Left kidney (tissue), 2 donors: ENCODE measurements around the gene JAKMIP2. TPM values are rescaled to one million over a fixed set of nuclear protein-coding genes. Genes with fewer than 3 reads are reported as not detected.
"Not testable (repeated sequence)": the region's sequence is repeated elsewhere in the genome, so short reads cannot be mapped to it uniquely, and the experiment has no call there.

Experiments used
- DNase-seq: peaks from one replicate; pipeline ENCODE4 v3.0.0-alpha.2; 2013
- polyA plus RNA-seq: library from polyadenylated mRNA; unstranded; fragments of 120-200 nt; gene quantifications from one replicate; pipeline ENCODE4 v1.2.1, GENCODE V29; 2013; ENCODE audit not compliant: insufficient read length

JAKMIP2 gene
- polyA plus RNA-seq, 1 donor = 6.6 TPM

DNA sequence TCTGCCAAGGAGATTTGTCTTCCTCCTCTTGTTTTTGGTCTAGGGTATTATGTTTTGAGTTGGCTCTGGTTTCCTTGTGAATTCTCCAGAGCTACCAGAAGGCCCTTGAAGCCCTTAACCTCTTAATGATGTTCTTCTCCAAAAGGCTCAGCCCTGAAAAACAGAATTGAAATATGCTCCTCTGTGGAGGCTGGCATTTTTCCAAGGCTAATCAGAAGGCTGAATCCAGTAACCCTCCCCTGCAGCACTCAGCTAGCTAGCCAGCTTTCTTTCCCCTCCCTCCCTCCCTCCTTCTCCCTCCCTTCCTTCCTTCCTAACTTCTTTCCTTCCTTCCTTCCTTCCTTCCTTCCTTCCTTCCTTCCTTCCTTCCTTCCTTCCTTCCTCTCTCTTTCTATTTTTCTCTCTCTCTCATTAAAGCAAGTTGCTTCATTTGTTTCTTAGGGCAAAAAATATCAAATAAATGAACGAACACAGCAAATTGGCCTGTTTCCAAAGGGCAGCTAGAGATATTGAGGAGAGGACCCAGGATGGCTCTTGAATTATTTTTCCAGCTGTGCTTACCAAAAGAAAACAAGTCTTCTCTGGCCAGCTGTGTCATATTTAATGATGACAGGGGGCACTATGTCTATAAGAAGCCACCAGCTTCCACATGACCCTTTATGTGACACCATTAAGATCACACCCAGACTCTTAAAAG lies 38.7 kb downstream of the JAKMIP2 start:
- DNase-seq = peak; percentile 41

DNA sequence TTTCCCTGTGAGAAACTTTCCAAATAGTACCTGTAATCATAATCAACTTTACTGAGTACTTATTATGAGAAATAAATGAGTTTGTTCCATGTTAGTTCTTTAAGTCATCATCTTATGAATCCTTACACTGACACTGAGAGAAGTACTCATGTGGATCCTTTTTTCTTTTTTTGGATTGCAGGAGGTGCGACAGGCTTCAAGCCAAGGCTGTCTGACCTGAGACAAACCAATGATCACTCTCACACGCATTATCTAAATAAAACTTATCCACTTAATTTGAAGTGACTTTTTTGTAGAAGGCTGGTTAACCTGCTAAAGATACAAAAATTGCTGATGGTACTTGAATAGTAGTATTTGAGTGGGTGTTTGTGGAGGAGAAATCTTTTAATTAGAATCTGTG lies 39.5 kb downstream of the JAKMIP2 start:
- DNase-seq = no peak

DNA sequence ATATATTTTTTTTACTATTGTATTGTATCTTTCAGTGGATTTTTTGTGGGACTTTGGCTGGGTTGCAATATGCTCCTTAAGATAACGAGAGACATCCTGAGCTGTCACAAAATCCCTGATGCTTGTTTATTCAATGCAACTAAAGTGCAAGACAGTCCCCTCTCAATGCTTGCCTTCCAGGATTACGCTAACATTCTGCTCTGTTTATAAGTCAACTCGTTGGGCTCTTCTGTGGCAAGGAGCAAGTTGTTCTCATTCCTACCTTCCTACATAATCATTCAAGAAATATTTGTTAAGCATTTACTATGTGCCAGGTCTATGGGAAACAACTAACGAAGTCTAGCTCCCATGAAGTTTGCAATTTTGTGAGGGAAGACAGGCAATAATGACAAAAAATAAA lies 40.4 kb downstream of the JAKMIP2 start:
- no peak for DNase-seq

DNA sequence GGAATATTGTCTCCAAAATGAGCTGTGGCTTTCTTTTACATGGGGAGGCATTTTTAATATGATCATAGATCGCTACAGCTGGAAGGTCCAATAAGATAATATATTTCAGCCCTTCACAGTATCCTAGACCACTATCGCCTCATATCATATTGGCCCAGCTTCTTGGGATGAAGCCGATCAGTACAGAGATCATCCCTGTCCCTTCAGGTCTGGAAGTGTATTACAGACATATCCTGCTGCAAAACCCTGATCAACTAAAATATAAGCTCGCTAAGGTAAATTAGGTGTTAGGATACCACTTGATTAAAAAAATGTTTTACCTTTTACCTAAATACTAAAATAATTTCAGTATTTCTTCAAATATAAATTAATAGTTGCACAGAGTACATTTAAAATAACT lies 41.7 kb downstream of the JAKMIP2 start:
- DNase-seq = no peak

DNA sequence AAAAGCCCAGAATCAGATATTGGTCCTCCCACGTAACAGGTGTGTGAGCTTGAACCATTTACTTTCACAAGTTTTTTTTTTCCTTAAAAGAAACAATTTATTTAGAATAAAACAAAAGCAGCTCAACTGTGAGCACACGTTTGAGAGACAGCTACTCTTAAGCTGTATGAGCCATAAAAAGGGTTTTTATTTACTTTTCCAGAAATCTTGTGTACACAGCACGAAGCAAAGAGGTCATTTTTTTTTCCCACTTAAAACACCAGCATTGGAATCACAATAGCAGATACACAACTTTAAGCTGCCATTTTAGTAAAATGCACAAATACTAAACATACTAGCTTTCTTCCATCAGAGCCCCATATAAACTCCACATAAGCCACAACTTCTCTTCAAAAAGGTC lies 44.6 kb downstream of the JAKMIP2 start:
- no peak for DNase-seq

DNA sequence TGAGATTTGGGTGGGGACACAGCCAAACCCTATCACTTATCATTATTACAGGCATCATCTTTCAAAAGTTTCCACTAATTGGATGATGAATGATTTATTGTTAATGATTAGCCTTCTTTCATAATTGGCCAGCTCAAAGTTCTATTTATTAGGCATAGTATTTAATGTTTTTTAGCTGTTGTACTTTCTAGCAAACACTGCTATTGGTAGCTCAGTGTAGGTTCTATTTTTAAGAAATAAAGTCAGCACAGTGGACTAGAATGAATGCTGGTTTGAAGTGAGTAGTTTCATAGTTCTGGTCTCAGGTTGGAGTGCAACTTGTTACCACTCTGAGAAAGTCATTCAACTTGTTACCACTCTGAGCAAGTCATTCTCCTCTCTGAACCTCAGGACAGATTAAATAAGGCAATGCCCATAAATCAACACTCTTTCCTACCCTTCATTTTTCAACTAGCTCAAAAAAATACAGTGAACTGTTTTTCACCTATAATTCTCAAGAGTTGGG lies 46.9 kb downstream of the JAKMIP2 start:
- no peak for DNase-seq

DNA sequence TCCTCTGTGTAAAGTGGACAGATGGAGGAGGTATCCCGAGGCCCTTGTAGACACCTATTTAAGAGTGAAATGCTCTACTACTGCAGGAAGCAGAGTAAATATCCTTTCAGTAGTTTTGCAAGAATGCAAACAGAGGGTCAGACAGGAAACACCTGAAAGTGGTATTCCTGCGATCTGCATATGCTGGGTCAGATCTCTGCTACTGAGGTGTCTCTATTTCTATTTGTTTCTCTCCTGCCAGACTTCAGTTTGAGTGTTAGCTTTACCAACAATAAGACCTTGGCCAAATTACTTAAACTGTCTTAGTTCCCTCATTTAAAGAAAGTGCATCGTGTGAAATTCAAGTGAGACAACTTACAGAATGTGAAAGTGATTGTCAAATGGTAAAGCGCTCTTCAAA lies 47.6 kb downstream of the JAKMIP2 start:
- DNase-seq = no peak

DNA sequence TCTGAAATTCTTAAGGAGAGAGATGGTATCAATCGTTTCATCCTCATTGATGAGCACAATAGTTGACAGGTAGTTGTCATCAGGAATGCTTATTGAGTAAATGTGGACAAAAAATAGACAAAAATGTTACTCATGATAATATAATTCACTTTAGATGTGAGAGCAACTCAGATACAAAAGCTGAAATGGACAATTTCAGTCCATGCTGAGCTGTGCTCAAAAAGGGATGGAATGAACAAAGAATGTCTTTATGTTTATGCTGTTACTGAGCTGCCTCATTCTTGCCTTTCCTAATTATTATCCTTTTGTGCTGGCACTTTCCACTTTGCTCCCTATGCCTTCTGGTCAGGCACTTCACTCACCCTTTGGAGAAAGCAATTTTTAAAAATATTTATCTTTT lies 49.5 kb downstream of the JAKMIP2 start:
- DNase-seq = no peak

DNA sequence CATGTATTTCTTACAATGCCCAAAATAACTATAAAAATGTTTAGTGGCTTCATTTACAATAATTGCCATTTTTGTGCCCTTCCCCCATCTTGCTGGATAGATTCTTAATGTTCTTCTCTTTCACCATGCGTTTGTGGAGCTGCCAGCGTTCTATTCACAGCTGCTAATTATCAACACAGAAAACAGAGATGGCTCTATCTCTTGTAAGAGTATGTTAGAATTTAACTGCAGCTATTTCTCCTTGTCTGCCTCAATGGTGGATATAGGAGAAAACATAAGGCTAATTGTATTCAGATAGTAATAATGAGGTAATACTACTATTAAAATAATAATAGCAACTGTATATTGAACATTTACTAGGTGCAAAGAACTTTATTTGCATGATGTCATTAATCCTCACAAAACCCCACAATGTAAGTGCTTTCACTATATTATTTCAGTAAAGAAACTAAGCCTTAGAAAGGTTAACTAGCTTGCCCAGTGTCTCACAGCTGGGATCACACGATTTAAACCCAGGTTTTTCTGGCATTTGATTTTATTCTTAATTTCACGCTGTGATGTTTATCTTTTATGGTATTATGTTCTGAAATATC lies 50.1 kb downstream of the JAKMIP2 start:
- DNase-seq = no peak

DNA sequence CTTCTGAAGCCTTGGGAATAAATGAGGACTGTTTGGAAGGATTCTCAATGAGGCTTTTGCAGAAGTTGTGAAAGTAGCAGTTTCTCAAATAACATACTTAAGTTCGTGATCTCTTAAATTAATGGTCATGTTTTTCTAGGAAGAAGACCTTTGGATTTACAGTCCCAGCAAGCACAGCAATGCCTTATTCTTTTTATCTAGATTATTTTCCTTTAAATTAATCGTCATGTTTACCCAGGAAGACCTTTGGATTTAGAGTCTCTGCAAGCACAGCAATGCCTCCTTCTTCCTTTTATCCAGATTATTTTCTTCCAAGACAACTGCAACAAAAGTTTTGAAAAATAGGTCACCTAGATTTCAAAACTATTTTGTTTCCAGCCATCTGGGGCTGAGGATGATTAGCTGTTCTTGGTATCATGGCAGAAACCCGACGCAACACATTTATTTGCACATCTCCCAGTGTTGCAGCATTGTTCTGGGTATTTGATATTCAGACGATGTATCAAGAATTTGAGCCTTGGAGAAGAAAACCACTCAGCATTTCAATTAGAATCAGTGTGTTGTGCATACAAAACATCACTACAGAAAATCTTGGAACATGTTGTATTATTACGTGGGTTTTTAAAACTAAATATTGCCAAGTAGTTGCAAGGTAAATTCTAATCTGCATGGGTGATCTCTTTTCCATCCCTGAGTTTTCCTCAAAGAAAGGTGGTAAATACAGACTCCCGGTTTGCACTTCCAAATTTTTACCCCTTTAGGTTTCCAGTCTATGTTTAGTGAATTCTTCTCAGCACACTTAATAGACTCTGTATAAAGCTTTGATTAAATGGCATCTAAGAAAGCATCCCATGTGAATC lies 50.9 kb downstream of the JAKMIP2 start:
- no peak for DNase-seq

DNA sequence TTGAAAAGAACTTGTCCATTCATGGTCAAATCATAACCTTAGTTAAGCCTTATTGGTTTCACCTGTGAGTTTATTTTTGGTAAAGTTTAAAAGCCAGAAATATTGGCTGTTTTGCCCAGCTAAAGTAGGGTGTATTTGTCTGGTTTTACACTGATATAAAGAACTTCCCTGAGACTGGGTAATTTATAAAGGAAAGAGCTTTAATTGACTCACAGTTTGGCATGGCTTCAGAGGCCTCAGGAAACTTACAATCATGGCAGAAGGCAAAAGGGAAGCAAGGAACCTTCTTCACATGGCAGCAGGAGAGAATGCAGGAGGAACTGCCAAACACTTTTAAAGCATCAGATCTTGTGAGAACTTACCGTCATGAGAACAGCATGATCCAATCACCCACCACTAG lies 55.3 kb downstream of the JAKMIP2 start:
- no peak for DNase-seq

DNA sequence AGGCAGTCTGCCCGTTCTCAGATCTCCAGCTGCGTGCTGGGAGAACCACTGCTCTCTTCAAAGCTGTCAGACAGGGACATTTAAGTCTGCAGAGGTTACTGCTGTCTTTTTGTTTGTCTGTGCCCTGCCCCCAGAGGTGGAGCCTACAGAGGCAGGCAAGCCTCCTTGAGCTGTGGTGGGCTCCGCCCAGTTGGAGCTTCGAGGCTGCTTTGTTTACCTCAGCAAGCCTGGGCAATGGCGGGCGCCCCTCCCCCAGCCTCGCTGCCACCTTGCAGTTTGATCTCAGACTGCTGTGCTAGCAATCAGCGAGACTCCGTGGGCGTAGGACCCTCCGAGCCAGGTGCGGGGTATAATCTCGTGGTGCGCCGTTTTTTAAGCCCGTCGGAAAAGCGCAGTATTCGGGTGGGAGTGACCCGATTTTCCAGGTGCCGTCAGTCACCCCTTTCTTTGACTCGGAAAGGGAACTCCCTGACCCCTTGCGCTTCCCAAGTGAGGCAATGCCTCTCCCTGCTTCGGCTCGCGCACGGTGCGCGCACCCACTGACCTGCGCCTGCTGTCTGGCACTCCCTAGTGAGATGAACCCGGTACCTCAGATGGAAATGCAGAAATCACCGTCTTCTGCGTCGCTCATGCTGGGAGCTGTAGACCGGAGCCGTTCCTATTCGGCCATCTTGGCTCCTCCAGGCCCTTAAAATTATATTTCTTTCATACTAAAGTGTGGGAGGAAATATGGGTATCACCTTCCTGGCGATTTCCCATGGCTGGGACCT lies 61.2 kb downstream of the JAKMIP2 start:
- DNase-seq = not testable (repeated sequence)

DNA sequence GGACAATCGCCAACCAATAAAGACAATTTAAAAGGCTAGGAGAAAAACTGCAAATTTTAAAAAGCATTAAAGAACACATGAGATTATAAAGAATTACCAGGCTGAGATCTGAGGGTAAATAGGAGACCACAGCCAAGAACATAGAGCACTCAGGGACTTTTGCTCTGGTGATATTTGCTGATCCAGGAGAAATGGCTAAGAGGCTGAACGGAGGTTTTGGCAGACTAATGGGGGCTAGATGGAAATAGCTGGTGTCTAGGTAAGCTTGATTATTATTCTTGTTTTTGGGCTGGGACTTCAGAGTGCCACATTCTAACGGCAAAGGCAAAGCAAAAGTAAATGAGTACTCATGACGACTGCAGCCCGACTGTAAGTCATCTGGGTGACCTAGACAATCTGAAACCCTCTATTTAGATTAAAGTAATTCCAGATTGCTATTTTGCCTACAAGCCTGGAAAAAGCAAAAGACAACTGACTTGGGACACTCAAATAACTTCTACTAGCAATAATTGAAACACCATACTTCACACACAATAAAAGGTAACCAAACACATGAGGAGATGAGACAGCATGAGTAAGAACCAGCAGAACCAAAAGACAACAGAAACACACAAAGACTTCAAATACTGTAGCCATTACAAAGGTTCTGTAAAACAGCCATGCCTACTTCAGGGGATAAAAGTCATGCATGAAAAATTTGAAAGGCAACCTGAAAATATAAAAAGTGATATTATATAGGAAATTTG lies 68.8 kb downstream of the JAKMIP2 start:
- DNase-seq = no peak

DNA sequence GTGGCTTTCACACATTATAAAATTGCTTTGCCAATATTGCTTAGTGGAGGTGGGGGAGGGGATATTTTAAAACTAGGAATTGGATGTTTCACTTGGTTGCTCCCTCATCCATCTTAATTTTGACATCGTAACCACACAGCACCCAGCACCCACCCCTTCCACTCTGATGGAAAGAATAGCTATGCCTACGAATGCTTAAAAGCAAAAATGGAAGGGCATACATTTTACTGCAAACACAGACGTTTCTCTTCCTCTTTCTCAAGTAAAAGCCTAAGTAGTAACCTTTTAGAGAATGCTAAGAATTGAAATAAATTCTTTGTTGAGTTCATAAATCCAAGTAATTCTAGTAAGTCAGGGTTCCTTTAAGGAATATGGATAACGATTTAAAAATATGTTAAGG lies 69.9 kb downstream of the JAKMIP2 start:
- DNase-seq = no peak

DNA sequence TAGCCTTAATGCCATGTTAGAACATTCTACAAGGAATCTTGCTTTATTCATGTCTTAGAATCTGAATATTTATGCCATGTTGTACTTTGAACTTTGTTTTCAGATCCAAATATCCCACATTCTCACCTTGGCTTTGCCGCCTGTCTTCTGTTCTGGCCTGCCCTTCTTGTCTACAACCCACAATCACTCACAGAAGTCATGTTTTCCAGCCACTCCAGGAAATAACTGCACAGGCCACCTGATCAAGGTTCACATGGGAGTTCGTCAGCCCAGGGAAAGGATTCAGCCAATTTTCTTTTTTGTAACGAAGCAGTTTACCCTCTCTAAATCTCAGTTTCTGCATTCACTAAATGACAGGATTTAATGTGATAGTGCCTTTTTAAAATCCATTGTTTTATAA lies 70.5 kb downstream of the JAKMIP2 start:
- no peak for DNase-seq

DNA sequence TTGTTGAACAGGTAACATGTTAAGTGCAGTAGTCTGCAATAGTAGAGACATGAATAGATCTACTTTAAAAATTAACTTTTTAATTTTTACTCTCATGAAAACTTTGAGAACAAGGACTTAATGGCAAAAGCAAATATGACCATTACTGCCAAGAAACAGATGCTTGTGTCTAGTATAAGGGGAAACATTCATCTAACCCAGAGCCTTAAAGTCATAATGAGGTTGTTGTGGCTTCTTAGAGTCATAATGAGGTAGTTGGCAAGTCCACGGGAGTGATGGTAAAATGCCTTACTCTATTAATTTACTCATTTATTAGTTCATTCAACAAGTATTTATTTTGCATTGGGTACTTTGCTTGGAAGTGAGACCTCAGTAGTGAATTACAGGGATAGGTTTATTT lies 71.5 kb downstream of the JAKMIP2 start:
- no peak for DNase-seq

DNA sequence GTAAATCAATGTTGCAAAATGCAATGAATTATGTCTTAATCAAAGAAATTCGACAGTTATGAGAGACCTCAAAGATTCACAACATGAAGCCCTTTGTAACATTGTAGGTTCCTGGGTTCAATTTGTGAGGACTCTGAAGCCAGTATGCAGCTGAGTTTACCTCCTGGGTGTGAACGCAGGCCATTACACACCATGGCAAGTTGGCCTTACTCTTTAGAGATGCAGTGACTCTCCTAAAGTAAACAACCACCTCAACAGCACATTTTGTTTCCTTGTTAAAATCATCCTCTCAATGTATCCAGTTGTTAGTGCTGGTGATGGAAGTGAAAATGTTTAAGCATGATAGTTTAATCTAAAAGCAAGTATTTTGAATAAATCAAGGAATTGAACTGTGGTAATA lies 73.8 kb downstream of the JAKMIP2 start:
- DNase-seq = no peak

DNA sequence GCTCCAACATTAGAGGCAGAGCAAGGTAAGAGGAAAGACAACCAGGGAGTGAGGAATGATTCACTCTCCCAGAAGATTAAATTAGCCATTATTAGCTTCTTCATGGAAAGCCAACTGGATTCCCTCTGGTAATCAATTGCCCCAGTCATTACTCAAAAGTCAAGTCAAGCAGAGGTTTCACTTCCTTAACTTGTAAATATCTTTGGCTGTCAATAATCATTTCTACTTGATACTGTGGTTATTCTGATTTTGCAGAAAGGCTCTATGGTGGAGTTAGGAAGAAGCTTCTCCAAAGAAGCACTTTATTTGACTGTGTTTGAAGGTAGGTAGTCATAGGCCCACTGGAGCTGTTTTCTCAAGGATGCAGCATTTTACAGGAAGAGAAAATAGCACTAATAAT lies 78.0 kb downstream of the JAKMIP2 start:
- DNase-seq = no peak

DNA sequence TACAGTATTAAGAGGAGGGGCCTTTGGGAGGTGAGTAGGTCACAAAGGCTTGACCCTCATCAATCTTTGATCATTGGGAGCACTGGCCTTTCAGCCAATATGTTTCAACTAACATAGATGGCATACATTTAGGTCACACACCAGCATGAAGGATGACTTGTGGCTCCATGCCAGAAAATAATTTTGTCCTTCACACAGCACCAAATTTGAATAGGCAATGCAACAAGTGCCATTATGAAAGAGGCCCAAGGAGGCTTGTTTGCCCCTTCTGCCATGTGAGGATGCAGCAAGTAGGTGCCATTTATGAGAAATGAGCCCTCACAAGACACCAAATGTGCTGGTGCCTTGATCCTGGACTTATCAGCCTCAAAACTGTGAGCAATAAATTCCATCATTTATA lies 81.1 kb downstream of the JAKMIP2 start:
- DNase-seq = no peak

DNA sequence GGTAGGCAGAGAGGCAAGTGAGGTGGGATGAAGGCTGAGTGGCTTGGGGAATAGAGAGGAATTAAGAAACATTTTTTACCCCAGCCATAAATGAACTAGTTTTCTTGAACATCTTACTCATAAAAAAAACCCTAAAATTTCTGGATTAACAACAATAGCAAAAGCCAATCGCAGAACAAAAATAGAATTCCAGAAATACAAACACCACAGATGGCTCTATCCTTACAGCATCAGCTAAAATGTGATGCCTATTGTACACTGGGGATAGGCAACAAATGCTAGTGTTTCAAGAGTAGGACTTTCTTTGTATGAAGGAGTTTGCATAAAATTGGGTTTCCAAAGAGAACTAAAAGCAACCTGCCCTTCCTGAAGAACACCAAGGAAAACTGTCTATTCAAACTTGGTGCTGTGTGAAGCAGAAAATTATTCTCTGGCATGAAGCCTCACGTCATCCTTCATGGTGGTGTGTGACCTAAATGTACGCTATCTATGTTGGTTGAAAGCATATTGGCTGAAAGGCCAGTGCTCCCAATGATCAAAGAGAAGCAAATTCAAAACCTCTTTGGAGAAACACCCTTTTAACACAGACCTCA lies 82.9 kb downstream of the JAKMIP2 start:
- DNase-seq = no peak

DNA sequence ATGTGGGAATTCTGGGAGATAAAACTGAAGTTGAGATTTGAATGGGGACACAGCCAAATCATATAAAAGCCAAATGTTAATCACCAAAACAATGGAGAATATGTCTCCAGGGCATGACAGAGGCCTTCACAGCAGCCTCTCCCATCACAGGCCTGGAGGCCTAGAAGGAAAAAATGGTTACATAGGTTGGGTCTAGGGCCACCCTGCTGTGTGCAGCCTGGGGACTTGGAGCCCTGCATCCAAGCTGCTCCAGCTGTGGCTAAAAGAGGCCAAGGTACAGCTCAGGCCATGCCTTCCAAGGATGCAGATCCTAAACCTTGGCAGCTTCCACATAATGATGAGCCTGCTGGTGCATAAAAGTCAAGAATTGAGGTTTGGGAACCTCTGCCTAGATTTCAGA lies 85.1 kb downstream of the JAKMIP2 start:
- no peak for DNase-seq
